Panc1 (cell line): ENCODE measurements around the gene VKORC1.

Experiments
- CTCF ChIP-seq: fragments of 450-650 bp; IDR thresholded peaks from 2 replicates; pipeline ENCODE4 v1.5.1; 2017; ENCODE audit warnings: mild to moderate bottlenecking
- SIN3A ChIP-seq: IDR thresholded peaks from 2 replicates; pipeline ENCODE4 v1.6.1; 2012; ENCODE audit warnings: low read depth, mild to moderate bottlenecking, low read length, moderate library complexity, borderline replicate concordance; ENCODE audit not compliant: insufficient read depth

DNA sequence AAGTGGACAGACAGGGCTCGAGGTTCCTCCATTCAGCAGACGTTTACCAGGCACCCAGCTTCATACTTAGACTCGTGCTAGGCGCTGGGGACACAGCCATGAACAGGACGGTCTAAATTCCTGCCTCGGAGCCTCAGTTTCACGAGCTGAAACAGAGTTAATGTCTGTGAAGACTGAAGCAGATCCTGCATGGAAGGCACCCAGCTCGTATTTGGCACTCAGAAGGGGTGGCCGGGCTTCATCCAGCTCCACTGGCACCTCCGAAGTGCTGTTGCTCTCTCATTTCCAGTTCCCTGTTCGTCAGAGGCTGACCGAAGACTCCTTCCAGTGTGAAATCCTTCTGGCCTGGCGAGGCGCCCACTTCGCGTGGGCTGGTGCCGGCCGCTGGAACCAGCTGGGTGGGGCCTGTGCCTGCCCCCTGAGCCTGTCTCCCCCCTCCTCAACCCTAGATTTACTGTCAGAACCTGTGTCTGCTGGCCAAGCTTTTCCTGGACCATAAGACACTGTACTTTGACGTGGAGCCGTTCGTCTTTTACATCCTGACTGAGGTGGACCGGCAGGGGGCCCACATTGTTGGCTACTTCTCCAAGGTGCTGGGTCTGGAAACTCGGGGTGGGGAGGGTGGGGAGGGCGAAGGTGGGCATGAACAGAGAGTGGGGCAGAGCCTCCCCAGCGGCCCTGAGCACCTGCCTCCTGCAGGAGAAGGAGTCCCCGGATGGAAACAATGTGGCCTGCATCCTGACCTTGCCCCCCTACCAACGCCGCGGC, 35.2 kb upstream of the VKORC1 start:
- TF ChIP-seq CTCF (no peak), SIN3A (no peak)
